ENCODE data around the gene CCDC68.

Gene CCDC68

DNA sequence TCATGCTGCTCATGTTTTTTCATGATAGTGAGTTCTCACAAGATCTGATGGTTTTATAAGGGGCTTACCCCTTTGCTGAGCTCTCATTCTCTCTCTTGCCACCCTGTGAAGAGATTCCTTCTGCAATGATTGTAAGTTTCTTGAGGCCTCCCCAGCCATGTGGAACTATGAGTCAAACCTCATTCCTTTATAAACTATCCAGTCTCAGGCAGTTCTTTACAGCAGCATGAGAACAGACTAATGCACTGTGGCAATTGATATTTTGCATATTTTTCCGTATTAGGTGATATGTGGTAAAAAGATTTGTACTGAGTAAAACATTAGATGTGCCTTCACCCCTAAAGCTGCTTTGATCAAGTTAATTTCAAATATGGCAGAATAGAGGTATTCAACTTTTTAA, 82.2 kb downstream of the CCDC68 start:
- Histone ChIP-seq H3K27me3 (ENCODE audit: insufficient read depth, low read length, poor library complexity, severe bottlenecking) (no peaks in the 10 kb centered on the region), H3K4me2 (ENCODE audit: low read depth, low read length, poor library complexity, severe bottlenecking) (no peak overlapping the region), H3K9ac (ENCODE audit: low read depth, low read length, poor library complexity, severe bottlenecking) (no peak overlapping the region), H3K9me3 (ENCODE audit: insufficient read depth, low read depth, low read length) (no peaks in the 10 kb centered on the region), H3K9me2 (replicated peaks; ENCODE audit: low read depth, low read length) (no peaks in the 10 kb centered on the region), H3K4me1 (ENCODE audit: insufficient read depth, low read length, poor library complexity, severe bottlenecking) (peaks cover 35% of the 10 kb centered on the region), H3F3A (ENCODE audit: low read depth) (peaks cover 3% of the 10 kb centered on the region; the same call in 1 of the 2 replicates), H4K20me1 (ENCODE audit: insufficient read depth, low read length, poor library complexity, severe bottlenecking) (no peaks in the 10 kb centered on the region), H3K36me3 (ENCODE audit: insufficient read depth, low read length) (peaks cover 35% of the 10 kb centered on the region), H2AFZ (ENCODE audit: low read length) (no peak overlapping the region), H3K4me3 (ENCODE audit: low read length, poor library complexity, severe bottlenecking) (no peak overlapping the region), H3K79me2 (ENCODE audit: insufficient read depth, low read length) (peaks cover 37% of the 10 kb centered on the region)
- no peak for TF ChIP-seq EZH2phosphoT487 (IDR thresholded peaks at IDR 0.05; ENCODE audit: borderline replicate concordance)
- TF ChIP-seq, protein P1, sequence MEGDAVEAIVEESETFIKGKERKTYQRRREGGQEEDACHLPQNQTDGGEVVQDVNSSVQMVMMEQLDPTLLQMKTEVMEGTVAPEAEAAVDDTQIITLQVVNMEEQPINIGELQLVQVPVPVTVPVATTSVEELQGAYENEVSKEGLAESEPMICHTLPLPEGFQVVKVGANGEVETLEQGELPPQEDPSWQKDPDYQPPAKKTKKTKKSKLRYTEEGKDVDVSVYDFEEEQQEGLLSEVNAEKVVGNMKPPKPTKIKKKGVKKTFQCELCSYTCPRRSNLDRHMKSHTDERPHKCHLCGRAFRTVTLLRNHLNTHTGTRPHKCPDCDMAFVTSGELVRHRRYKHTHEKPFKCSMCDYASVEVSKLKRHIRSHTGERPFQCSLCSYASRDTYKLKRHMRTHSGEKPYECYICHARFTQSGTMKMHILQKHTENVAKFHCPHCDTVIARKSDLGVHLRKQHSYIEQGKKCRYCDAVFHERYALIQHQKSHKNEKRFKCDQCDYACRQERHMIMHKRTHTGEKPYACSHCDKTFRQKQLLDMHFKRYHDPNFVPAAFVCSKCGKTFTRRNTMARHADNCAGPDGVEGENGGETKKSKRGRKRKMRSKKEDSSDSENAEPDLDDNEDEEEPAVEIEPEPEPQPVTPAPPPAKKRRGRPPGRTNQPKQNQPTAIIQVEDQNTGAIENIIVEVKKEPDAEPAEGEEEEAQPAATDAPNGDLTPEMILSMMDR (conservative IDR thresholded peaks at IDR 0.05; ENCODE audit: low read length): no peak

DNA sequence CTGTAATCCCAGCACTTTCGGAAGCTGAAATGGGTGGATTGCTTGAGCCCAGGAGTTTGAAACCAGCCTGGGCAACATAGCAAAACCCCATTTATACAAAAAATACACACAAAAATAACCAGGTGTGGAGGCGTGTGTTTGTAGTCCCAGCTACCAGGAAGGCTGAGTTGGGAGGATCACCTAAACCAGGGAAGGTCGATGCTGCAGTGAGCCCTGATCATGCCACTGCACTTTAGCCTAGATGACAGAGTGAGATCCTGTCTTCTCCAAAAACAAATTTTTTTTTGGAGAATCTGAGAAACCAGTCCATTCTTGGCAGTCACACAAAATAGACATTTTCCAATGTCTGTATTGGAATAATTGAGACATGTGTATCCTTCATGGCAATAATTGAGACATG, 84.2 kb downstream of the CCDC68 start:
- Histone ChIP-seq H4K20me1 (ENCODE audit: insufficient read depth, low read length, poor library complexity, severe bottlenecking) (no peaks in the 10 kb centered on the region), H3K4me1 (ENCODE audit: insufficient read depth, low read length, poor library complexity, severe bottlenecking) (peaks cover 35% of the 10 kb centered on the region), H3K9ac (ENCODE audit: low read depth, low read length, poor library complexity, severe bottlenecking) (no peak overlapping the region), H3K79me2 (ENCODE audit: insufficient read depth, low read length) (peaks cover 37% of the 10 kb centered on the region), H3K4me3 (ENCODE audit: low read length, poor library complexity, severe bottlenecking) (no peak overlapping the region), H3K9me3 (ENCODE audit: insufficient read depth, low read depth, low read length) (no peaks in the 10 kb centered on the region), H3K9me2 (replicated peaks; ENCODE audit: low read depth, low read length) (no peaks in the 10 kb centered on the region), H3K4me2 (ENCODE audit: low read depth, low read length, poor library complexity, severe bottlenecking) (no peak overlapping the region), H2AFZ (ENCODE audit: low read length) (no peak overlapping the region), H3K27me3 (ENCODE audit: insufficient read depth, low read length, poor library complexity, severe bottlenecking) (no peaks in the 10 kb centered on the region), H3K36me3 (ENCODE audit: insufficient read depth, low read length) (peaks cover 16% of the 10 kb centered on the region), H3F3A (ENCODE audit: low read depth) (peaks cover 3% of the 10 kb centered on the region; the same call in 1 of the 2 replicates)
- no peak for TF ChIP-seq EZH2phosphoT487 (IDR thresholded peaks at IDR 0.05; ENCODE audit: borderline replicate concordance)
- TF ChIP-seq, protein P1 (conservative IDR thresholded peaks at IDR 0.05; ENCODE audit: low read length): no peak

DNA sequence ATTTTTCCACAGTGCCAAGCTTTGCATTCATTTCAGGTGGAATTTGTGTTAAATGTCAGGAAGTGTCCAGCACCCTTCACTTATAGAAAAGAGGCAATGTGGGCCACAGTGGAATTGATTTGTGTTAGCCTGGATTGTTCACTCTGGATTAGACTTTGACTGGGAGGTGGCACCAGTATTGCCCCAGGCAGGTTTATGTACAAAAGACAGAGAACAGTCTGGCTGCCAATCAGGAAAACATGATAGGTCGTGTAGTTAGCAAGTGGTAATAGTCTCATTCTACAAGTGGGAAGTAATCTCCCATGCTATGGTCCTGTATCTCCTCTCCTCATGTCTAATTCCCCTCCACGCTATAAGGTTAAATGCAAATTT, 85.4 kb downstream of the CCDC68 start:
- Histone ChIP-seq H3K4me3 (ENCODE audit: low read length, poor library complexity, severe bottlenecking) (no peak overlapping the region), H3K9ac (ENCODE audit: low read depth, low read length, poor library complexity, severe bottlenecking) (no peak overlapping the region), H3K79me2 (ENCODE audit: insufficient read depth, low read length) (peaks cover 37% of the 10 kb centered on the region), H3K27me3 (ENCODE audit: insufficient read depth, low read length, poor library complexity, severe bottlenecking) (no peaks in the 10 kb centered on the region), H3K4me1 (ENCODE audit: insufficient read depth, low read length, poor library complexity, severe bottlenecking) (peaks cover 32% of the 10 kb centered on the region), H2AFZ (ENCODE audit: low read length) (no peak overlapping the region), H3K9me2 (replicated peaks; ENCODE audit: low read depth, low read length) (no peaks in the 10 kb centered on the region), H3F3A (ENCODE audit: low read depth) (peaks cover 3% of the 10 kb centered on the region; the same call in 1 of the 2 replicates), H3K9me3 (ENCODE audit: insufficient read depth, low read depth, low read length) (no peaks in the 10 kb centered on the region), H3K36me3 (ENCODE audit: insufficient read depth, low read length) (peaks cover 10% of the 10 kb centered on the region; the same call in 1 of the 2 replicates), H3K4me2 (ENCODE audit: low read depth, low read length, poor library complexity, severe bottlenecking) (peak overlapping the region; percentile 40), H4K20me1 (ENCODE audit: insufficient read depth, low read length, poor library complexity, severe bottlenecking) (no peaks in the 10 kb centered on the region)
- no peak for TF ChIP-seq EZH2phosphoT487 (IDR thresholded peaks at IDR 0.05; ENCODE audit: borderline replicate concordance)
- TF ChIP-seq, protein P1 (conservative IDR thresholded peaks at IDR 0.05; ENCODE audit: low read length): no peak

Measured in Loucy (cell line).